Frontal cortex (tissue), 4 donors: ENCODE measurements around the gene GLB1L2. TPM values are rescaled to one million over a fixed set of nuclear protein-coding genes. Genes with fewer than 3 reads are reported as not detected.

Experiments used
- DNase-seq, 2 donors: peaks; one replicate each; pipeline ENCODE4 v3.0.0; 2012; ENCODE audit warnings: low spot score in 2 of 2
- FAIRE-seq: peaks from 2 replicates; lab custom pipeline; 2012; peaks lifted over from hg19 to GRCh38; lab: Jason Lieb, UNC
- total RNA-seq: library from RNA; depleted of rRNA; stranded (reverse); fragments of >200 nt; gene quantifications from one replicate; pipeline ENCODE4 v1.2.3, GENCODE V29; 2014
- donor health status: control.
- donor health status: control.
- donor health status: control.

The GLB1L2 gene
- total RNA-seq, 1 donor from 2014 or later: 1.2 TPM

DNA sequence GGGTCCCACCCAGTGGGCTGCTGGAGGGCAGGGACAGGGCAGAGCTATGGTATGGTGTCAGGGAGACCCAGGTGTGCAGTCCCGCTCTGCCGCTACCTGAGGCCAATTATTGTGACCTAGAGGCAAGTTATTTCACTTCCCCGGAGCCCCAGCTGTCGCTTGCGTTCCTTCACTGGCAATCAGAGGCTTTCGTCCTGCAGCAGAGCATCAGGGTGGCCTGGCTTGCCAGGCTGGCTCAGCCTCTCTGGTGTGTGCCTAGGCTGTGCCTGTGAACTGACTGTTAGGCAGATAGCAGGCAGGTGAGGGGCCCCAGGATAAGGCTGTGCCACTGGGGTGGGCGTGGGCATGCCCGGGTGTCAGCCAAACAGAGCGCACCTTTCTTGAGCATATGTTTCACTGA, 31.4 kb downstream of the GLB1L2 start:
- DNase-seq (no peak), FAIRE-seq (no peak)

DNA sequence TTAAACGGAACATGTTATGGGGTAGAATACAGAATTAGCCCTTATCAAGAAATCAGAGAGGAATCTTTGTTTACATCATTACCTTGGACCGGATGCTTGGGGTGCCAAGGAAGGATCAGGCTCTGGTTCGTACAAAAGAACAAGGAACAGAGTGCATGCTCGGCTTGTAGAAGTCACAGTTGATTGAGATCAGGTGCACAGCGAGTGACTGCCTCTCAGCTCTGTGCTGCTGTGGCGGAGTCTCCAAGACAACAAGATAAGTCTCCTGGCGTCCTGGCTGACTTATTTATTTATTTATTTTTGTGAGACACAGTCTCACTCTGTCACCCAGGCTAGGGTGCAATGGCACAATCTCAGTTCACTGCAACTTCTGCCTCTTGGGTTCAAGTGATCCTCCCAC, 31.8 kb downstream of the GLB1L2 start:
- no peak for DNase-seq
- no peak for FAIRE-seq

DNA sequence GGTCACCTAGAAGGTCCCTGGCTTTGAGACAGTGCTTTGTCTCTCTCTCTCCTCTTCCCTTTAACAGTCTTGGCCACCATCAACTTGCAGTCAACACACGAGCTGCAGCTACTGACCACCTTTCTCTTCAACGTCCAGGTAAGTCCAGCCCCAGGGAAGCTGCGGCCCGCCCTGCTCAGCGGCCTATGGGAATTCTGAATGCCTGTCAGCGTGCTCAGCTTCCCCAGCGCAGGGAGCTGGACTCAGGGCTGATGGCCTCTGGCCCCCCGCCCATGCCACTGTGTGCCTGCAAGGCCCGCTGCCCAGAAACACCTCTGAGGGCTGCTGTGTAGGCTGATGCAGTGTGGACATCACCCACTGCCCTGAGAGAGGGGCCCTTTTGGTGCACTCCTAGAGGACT, 32.5 kb downstream of the GLB1L2 start:
- DNase-seq: no peak
- no peak for FAIRE-seq

DNA sequence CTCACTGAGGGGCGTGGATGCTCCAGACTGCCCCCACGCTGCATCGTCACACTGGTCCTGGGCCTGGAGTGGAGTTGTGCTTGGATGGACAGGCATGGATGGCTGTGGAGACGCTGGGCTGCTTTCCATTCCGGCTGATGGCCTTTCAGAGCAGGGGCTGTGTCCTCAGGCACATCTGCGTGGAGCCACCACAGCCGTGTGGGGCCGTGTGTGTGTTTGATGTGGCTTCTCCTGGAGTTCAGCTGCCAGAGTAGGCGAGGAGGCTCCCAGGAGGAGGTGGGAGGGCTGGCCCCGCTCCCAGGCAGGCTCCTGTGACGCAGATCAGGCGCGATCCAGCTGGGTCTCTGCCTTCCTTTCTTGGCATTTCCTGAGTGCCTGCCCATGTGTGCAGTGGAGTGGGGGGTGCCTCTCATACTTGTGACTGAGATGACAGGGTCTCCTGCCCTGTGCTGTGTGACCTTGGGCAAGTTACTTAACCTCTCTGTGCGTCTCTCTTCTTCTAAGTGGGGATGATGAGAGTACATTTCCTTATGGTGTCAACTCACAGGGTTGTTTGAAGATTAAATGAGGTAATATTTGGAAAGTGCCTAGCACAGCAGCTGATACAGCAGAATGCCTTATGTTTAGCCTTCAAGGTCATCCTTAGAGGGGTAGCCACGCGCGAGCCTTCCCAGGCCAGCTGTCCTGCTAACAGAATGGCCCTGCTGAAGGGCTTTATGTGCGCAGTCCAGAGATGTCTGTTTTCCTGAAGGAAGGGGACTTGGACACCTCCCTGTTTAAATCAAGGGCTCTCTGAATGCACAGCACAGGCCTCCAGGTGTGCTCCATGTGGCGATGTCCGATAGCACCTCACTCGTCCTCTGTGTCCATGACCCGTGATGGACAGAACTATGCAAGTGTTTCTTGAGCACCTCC, 33.5 kb downstream of the GLB1L2 start:
- DNase-seq: no peak
- FAIRE-seq: no peak

DNA sequence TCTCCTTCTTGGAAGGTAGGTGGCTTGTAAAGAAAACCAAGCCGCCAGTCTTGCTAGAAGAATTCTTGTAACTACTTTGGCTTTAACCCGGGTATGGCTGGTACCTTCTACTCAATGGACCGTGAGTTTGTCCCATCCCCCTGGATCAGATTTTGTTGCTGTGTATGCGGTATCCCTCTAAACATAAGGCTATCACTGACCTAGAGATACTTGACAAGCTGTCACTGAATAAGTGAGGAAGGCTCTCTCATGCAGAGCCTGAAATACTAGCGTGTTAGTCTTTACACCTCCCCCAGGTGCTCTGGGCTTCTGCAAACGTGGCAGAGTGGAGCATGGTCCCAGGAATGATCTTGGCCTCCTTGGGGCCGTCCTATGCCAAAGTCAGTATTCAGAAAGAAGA, 34.5 kb downstream of the GLB1L2 start:
- DNase-seq: no peak
- no peak for FAIRE-seq

DNA sequence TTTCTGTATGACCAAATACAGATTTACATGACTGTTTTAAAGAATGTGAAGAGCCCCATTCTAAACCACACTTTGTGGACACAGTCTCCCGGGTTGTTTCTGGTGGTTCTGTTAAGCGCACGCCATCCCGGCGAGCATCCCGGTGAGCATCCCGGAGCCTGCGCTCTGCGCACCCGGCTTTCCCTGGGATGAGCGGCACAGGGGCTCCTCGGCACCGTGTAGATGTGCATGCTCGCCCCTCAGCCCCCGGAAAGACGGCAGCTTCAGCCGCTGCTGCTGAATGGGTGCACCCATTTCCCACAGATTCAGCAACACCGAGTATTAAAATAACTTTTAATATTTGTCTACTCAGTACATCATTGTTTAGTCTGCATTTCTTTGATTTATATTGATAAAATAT, 36.0 kb downstream of the GLB1L2 start:
- FAIRE-seq: no peak
- no peak for DNase-seq

DNA sequence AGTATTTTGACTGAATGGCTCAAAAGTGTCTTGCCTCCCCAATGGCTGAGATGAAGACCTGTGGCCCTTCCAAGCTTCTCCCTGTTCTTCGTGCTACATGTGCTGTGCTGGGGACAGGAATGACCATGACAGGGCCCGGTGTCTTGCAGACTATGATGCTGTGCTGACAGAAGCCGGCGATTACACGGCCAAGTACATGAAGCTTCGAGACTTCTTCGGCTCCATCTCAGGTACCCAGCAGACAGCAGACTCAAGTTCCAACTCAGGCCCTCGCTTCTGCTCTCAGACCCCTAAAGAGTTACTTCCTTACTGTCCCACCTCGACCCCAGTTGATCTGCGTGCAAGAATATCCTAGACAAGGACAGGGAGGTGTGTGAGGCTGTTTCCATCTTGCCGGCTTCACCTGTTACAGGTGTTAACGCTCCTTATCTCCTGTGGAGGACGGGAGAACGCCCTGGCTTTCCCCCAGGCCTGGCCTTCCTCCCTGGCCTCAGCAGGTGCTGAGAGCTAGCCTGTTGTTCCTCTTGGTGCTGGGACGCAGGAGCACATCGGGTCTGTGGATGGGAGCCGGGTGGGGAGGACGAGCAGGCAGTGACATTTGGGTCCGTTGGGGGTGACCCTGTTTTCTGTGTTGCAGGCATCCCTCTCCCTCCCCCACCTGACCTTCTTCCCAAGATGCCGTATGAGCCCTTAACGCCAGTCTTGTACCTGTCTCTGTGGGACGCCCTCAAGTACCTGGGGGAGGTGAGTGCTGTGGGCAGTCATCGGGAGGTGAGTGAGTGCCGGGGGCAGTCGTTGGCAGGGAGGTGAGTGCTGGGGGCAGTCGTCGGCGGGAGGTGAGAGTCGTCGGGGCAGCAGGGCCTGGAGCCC, 38.1 kb downstream of the GLB1L2 start:
- no peak for FAIRE-seq
- no peak for DNase-seq

DNA sequence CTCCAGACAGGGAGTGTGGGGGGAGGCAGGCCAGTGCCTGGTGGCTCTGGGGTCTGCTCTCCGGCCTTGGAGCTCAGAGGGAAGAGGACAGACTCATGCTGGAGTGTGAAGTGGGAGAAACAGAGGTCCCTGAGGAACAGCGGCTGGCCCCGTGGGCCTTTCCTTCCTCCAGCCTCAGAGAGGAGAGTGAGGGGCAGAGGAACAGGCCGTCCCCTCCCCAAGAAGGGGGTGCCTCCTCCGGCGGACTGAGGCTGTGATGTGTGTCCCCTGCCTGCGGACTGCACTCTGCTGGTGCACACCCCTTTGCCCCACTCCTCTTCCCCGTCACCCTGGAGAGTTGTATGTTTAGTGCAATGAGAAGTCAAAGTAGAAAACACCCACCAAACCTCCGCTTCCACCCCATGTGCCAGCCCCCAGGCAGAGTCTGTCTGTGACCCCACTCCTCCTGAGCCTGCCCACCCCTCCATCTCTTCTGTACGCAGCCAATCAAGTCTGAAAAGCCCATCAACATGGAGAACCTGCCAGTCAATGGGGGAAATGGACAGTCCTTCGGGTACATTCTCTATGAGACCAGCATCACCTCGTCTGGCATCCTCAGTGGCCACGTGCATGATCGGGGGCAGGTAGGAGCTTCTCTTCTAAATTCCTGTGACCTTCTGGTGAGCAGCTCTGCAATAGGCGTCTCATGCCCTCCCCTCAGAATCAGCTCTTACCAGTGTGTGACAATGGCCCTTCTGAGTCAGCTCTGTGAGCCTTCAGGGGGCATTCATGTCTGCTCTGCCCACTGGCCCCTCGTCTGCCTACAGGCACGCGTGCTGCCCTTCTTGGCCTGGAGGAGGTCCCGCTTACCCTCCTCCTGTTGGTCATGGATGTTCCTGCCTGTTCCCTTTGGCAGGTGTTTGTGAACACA, 39.0 kb downstream of the GLB1L2 start:
- no peak for FAIRE-seq
- no peak for DNase-seq

DNA sequence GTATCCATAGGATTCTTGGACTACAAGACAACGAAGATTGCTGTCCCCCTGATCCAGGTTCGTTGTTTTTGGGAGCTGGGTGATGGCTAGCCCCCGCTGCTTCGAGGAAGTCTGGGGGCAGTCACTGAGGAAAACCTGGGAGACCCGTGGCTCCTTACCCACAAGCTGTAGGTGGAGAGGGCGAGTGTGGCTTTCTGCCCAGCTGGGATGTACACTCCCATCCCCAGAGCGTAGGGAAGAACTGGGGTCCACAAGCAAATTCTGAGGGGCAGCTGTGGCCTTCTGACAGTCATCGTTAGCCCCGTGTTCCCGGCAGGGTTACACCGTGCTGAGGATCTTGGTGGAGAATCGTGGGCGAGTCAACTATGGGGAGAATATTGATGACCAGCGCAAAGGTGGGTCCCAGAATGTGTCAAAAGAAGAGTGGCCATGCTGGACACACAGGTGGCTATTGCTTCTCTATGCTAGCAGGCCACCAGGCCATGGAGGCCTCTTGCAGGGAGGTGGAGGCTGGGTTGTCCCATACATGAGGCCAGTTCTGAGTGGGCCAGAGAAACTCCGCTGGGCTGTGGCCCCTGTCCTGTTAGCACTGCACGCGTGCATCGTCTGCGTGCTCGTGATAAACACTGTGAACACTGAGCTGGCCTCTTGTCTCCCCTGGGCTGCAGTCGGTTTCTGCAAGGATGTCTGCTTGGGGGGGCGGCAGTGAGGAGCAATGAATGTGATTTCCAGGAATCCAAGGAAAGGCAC, 39.8 kb downstream of the GLB1L2 start:
- no peak for DNase-seq
- no peak for FAIRE-seq

DNA sequence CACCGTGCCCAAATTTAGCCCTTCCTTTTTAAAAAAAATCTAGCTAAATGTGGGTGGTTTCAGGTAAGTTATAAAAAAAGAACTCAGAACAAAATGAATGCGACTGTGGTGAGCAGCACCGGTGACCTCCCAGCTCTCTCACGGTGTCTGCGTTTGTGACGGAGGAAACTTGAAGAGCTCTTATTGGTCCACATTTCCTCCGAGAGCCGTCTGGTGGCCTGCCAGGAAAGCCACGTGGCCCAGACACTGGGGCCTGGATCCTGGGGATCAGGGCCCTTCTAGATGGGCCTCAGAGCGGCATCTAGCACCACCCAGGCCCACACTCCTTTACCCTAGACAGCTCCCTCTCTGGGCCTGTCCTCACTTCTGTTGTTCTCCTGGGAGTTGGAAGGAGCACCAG, 40.7 kb downstream of the GLB1L2 start:
- no peak for FAIRE-seq
- no peak for DNase-seq

DNA sequence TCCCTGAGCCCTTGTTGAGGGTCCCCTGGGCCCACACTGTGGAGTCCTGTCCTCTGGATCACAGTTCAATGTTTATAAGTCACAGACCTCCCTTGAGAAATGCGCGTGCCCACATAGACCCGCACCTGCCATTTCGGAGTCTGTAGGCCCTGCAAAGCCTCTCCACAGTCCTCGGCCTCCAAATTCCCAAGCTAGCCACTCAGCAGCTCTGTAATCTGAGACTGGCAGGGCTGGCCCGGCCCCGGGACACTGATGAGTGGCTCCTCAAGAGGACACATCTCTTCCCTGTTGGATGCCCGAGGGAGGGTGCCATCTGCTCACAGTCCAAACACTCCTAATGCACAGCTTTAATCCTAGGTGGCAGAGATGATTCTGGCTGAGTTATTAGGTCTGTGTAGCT, 41.2 kb downstream of the GLB1L2 start:
- no peak for FAIRE-seq

DNA sequence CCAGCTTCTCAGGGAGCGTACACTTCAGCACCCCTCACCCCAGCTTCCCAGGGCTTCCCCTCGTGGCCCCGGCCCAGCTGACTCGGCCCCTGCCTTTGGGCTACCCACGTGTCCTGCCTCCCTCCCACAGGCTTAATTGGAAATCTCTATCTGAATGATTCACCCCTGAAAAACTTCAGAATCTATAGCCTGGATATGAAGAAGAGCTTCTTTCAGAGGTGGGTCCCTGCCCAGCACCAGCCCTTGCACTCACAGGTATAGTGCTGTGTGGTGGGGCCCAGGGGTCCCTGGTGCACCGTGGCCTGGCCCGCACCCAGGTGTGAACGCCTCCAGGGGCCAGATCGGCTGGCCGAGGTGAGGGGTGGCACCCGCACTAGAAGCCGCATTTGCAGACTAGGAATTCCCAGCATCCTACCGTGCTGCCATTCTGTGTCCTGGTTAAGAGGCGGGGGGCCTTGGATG, 41.8 kb downstream of the GLB1L2 start:
- no peak for FAIRE-seq

More for the DNA sequence above, 41.2 kb downstream of the GLB1L2 start:
- no peak for DNase-seq

DNA sequence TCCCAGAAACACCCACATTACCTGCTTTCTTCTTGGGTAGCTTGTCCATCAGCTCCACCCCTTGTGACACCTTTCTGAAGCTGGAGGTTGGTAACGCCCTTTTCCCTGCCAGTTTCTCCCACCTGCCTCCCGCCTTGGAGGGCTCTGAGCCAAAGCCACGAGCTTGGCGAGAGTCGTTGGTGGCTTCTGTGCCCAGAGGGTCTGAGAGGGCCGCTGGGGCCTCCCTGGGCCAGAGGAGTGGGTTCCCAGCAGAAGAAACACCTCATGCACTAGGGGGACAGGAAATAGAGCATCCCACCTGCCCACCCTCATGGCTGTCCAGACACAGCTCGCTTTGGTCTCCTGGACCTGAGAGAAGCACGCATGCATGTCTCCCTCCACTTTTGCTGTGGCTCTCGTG, 42.4 kb downstream of the GLB1L2 start:
- DNase-seq: no peak
- no peak for FAIRE-seq

More for the DNA sequence above, 41.8 kb downstream of the GLB1L2 start:
- DNase-seq: no peak

DNA sequence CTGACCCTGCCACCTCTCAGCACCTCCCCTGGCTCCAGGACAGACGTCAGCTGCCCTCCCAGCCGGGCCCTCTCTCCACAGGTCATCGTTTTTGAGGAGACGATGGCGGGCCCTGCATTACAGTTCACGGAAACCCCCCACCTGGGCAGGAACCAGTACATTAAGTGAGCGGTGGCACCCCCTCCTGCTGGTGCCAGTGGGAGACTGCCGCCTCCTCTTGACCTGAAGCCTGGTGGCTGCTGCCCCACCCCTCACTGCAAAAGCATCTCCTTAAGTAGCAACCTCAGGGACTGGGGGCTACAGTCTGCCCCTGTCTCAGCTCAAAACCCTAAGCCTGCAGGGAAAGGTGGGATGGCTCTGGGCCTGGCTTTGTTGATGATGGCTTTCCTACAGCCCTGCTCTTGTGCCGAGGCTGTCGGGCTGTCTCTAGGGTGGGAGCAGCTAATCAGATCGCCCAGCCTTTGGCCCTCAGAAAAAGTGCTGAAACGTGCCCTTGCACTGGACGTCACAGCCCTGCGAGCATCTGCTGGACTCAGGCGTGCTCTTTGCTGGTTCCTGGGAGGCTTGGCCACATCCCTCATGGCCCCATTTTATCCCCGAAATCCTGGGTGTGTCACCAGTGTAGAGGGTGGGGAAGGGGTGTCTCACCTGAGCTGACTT, 43.2 kb downstream of the GLB1L2 start:
- FAIRE-seq: no peak
- DNase-seq: no peak

DNA sequence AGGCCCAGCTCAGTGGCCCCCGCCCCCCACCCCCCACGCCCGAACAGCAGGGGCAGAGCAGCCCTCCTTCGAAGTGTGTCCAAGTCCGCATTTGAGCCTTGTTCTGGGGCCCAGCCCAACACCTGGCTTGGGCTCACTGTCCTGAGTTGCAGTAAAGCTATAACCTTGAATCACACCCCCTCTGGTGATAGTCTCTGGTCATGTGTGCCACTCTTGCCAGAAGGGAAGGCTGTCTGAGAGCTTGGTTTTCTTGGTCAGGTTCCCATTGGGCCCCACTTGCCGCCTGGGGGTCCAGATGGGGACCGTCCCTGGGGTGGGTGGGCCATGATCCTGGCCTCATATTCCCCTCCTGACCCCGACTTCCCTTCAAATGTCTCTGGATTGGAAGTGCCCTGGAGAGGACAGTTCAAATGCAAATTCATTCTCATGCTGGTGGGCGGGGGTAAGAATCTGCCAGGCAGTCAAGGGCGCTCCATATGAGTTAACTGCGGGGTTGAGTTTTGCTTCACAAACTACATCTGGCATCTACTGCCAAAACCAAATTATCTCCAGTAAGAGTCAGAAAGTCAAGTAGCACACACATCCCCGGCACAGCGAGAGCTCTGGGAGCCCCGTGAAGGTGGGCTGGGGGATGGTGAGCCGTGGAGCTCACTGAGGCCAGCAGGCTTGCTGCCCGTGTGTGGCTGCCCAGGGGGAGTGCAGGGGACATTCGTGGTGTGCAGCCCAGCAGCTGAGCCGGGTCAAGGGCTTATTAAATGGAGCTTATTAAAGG, 44.5 kb downstream of the GLB1L2 start:
- no peak for DNase-seq

DNA sequence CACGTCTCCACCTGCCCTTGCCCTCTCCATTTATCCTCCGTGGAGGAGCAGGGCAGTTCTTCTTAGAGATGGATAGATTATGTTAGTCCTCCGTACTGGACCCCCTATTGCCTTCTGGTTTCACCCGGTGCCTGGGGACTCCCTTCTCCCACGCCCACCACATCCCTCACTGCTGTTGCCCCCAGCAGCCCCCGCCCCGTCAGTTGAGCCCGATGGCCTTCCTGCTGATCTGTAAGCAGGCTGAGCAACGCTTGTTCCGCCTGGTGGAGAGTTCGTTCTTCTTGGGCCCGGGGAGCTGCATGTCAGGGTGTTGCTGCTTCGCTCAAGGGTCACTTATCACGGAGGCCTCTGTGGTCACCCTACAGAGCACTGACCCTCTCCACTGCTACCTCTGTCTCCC, 46.1 kb downstream of the GLB1L2 start:
- DNase-seq: no peak
- no peak for FAIRE-seq

More for the DNA sequence above, 44.5 kb downstream of the GLB1L2 start:
- no peak for FAIRE-seq

DNA sequence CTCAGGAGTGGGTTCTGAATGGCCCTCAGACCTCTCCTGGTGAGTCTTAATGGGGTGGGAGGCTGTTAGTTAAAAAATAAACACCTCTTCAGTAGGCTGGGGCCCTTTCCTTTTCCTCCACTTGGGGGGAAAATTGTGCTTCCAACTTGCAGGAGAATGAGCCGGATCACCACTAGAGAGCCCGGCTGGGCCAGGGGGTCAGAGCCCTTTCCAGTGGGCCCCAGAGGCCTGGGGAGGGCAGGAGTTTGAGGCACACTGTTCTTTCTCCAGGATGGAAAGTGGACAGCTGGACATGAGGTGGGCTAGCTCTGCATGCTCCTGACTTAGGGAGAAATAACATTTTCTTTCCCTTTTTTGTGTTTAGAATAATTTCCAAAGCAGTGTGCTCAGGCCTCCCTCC, 47.5 kb downstream of the GLB1L2 start:
- no peak for FAIRE-seq
- DNase-seq: no peak

DNA sequence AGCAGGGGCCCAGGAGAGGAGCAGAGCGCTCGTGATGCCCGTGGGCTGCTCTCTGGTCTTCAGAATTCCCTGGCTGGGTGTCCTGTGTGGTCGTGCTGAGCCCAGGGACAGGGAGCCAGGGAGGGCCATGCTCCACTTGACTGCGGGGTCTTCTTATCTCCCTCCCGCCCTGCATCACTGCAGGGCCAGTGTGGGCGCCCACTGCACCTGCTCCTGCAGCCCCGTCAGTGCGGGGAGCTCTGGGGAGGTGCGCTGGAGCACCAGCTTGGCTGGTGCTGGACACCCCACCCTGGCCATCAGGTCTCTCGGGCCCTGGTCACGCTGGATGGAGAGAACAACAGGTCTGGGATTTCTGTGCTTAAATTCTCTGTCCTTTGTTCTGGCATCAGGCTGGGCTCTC, 48.4 kb downstream of the GLB1L2 start:
- no peak for FAIRE-seq
- no peak for DNase-seq
